ENCODE results near the gene CCDC30.

- TF ChIP-seq, protein P1, sequence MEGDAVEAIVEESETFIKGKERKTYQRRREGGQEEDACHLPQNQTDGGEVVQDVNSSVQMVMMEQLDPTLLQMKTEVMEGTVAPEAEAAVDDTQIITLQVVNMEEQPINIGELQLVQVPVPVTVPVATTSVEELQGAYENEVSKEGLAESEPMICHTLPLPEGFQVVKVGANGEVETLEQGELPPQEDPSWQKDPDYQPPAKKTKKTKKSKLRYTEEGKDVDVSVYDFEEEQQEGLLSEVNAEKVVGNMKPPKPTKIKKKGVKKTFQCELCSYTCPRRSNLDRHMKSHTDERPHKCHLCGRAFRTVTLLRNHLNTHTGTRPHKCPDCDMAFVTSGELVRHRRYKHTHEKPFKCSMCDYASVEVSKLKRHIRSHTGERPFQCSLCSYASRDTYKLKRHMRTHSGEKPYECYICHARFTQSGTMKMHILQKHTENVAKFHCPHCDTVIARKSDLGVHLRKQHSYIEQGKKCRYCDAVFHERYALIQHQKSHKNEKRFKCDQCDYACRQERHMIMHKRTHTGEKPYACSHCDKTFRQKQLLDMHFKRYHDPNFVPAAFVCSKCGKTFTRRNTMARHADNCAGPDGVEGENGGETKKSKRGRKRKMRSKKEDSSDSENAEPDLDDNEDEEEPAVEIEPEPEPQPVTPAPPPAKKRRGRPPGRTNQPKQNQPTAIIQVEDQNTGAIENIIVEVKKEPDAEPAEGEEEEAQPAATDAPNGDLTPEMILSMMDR (IDR thresholded peaks at IDR 0.05; ENCODE audit: low read depth, low read length): no peak
- no peak for TF ChIP-seq EZH2phosphoT487 (IDR thresholded peaks at IDR 0.05; ENCODE audit: low read depth)
Measured at GRCh38 chr1:42454403-42454802, 8.7 kb upstream of the CCDC30 start.
